Choroid plexus epithelial cell (primary cell): ENCODE measurements around the gene ZBTB42.
A peak's percentile ranks its signal among the peaks of the same experiment; 100 is the strongest.
"Not testable (repeated sequence)": the region's sequence is repeated elsewhere in the genome, so short reads cannot be mapped to it uniquely, and the experiment has no call there.

Experiments used
- DNase-seq: peaks from one replicate; pipeline ENCODE4 v3.0.0-alpha.2; 2010; ENCODE audit warnings: low read depth
- H3K4me3 ChIP-seq: 2 replicates; pipeline ENCODE4 v1.5.1; 2011; ENCODE audit warnings: low read depth, mild to moderate bottlenecking, control low read depth, low read length, moderate library complexity
- TF ChIP-seq, protein P1 (sequence below): conservative IDR thresholded peaks from 2 replicates; pipeline ENCODE4 v1.5.1; 2011; ENCODE audit warnings: low read depth, mild to moderate bottlenecking, control low read depth, inconsistent platforms, low read length, moderate library complexity

Gene ZBTB42

DNA sequence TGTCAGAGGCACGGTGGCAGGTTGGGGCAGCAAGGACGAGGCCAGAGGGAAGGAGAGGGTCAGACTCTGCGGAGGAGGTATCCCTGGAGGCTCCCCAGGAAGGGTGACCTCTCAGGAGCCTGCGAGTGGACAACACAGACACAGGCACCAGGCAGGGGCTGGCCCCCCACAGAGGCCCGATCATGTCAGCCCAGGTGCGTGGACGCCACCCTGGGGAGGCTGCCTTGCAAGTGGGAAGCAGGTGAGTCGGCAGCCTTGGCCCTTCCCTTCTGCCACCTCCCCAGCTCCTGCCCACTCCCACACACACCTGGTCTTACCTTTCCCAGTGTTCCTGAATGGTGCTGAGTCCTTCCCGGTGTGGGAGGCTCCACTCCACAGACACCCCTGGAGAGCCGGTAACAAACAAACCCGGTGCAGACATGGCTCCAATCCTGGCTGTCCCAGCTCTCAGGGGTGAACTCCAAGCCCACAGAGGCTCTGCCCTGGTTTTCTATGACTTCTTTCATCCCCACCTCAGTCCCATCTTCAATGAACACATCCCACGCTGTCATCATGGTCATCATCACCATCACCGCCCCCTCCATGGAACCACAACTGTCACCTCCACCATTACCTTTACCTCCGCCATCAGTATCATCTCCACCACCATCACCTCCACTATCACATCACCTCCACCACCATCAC is 5.2 kb downstream of the ZBTB42 start:
- DNase-seq: no peak
- H3K4me3 ChIP-seq: no peak overlapping the region
- TF ChIP-seq, protein P1, sequence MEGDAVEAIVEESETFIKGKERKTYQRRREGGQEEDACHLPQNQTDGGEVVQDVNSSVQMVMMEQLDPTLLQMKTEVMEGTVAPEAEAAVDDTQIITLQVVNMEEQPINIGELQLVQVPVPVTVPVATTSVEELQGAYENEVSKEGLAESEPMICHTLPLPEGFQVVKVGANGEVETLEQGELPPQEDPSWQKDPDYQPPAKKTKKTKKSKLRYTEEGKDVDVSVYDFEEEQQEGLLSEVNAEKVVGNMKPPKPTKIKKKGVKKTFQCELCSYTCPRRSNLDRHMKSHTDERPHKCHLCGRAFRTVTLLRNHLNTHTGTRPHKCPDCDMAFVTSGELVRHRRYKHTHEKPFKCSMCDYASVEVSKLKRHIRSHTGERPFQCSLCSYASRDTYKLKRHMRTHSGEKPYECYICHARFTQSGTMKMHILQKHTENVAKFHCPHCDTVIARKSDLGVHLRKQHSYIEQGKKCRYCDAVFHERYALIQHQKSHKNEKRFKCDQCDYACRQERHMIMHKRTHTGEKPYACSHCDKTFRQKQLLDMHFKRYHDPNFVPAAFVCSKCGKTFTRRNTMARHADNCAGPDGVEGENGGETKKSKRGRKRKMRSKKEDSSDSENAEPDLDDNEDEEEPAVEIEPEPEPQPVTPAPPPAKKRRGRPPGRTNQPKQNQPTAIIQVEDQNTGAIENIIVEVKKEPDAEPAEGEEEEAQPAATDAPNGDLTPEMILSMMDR: no peak

DNA sequence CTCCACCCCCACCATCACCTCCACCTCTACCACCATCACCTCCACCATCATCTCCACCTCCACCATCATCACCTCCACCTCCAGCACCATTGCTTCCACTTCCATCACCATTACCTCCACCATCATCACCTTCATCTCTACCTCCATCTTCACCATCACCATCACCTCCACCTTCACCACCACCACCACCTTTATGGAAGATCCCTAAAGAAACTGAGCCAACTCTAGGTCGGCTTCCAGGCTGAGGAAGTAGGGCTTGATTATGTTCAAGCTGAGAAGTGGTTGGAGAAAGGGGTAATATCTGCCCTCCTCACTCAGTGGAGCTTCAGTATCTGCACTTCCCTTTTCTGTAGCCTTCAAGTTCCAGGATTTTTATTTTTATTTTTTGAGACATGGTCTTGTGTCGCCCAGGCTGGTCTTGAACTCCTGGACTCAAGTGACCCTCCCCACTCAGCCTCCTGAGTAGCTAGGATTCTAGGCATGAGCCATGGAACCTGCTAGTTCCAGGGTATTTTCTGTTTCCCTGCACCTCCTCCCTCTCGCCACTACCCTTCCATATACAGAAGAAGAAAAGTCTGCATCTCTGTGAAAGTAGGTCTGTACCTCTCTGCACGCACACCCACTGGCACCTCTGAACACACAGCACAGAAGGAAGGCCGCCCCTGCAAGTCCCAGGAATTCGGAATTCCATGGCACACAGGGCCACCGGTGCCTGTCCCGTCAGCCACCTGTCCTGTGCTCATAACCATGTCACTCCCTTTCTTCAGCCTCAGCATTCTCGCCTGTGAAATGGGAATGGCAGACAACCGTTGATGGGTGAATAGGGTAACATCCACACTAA is 5.9 kb downstream of the ZBTB42 start:
- no peak for DNase-seq
- TF ChIP-seq, protein P1: no peak
- H3K4me3 ChIP-seq: no peak overlapping the region

DNA sequence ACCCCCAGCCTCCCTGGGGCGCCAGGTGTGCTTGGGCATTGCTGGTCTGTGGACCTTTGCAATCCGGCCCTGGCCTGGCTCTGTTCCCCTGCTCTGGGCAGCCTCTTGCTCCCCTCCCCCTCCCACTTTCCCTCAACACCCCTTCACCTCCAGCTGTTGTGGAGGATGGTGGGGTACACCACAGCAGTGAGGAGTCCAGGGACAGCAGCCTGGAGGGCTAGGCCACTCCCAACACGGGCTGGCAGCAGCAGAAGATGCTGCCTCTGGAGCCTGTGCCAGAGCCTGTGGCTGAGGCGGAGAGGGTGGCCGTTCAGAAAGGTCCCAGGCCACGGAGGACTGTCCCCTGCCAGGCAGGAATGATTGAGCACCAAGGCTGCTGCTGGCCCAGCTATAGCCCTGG is 7.6 kb downstream of the ZBTB42 start:
- TF ChIP-seq, protein P1: no peak
- DNase-seq: no peak
- H3K4me3 ChIP-seq: no peak overlapping the region

DNA sequence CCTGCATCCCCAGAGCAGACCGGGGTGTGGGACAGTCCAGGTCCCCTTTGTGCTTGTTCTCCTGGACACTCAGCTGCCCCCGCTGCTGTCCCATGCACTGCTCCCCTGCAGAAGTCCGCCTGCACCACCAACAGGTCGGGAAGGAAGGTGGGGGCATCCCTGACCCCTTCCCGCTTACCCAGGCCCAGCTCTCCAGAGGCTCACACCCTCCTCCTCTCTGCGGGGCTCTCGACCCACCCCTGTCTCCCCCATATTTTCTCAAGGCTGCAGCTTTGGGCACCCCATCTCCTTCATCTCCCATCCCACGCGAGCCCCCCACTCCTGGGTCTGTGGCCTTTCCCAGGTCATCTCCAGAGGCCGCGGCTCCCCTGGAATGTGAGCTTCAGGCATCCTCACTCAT is 9.4 kb downstream of the ZBTB42 start:
- H3K4me3 ChIP-seq: no peak overlapping the region
- TF ChIP-seq, protein P1: no peak
- DNase-seq: no peak

DNA sequence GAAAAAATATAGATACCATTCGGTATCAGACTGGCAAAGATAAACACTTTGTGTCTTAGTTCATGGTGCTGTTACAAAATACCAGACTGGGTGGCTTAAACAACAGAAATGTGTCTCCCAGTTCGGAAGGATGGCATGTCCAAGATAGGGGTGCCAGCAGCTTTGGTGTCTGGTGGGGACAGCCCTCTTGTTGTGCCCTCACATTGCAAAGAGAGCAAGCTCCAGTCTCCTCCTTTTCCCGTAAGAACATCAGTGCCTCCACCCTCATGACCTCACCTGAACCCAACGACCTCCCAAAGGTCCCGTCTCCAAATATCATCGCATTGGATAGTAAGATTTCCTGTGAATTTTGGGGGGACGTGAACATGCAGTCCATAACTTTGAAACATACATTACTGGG is 12.4 kb downstream of the ZBTB42 start:
- TF ChIP-seq, protein P1: no peak
- DNase-seq: no peak
- no peak overlapping the region for H3K4me3 ChIP-seq

DNA sequence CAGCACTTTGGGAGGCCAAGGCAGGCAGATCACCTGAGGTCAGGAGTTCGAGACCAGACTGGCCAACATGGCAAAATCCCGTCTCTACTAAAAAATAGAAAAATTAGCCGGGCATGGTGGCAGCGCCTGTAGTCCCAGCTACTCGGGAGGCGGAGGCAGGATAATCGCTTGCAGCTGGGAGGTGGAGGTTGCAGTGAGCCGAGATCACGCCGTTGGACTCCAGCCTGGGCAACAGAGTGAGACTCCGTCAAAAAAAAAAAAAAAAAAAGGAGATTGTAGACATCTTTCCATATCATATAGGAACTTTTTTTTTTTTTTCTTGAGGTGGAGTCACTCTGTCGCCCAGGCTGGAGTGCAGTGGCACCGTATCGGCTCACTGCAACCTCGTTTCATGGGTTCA is 13.8 kb downstream of the ZBTB42 start:
- peak overlapping the region; percentile 92 for H3K4me3 ChIP-seq

DNA sequence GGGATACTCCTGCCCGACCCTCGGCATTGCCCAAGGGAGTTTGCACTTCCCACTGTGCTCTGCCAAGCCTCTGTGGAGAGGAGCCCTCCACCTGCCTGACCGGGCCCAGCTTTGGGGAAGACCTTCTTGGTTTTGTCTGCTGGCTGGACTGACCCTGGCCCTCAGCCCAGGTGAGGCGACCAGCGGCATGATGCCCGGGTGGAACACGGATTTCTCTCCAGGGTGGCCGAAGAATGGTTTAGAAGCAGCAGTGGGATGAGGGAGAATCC is 15.6 kb downstream of the ZBTB42 start:
- TF ChIP-seq, protein P1: no peak
- H3K4me3 ChIP-seq: peak overlapping the region; percentile 92
- no peak for DNase-seq

More for the DNA sequence above, 13.8 kb downstream of the ZBTB42 start:
- not testable (repeated sequence) for DNase-seq
